ENCODE data around the gene SFT2D1.

The SFT2D1 gene

DNA sequence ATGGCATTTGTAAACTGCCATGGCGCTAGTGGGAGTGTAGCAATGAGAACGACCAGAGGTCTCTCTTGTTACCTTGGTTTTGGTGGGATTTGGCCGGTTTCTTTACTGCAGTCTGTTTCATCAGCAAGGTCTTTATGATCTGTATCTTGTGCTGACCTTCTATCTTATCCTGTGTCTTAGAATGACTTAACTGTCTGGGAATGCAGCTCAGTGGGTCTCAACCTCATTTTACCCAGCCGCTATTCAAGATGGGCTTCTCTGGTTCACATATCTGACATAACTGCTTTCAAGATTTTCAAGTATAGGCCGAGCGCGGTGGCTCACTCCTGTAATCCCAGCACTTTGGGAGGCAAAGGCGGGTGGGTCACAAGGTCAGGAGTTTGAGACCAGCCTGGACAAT lies 1.9 kb upstream of the SFT2D1 start:
- no peak for DNase-seq (ENCODE audit: low read depth, low spot score)
- TF ChIP-seq EZH2 (IDR thresholded peaks at IDR 0.05) (no peak), FOXP2 (optimal IDR thresholded peaks at IDR 0.05; ENCODE audit: control extremely low read depth, extremely low read length, insufficient read depth) (no peak), POLR2AphosphoS5 (IDR thresholded peaks at IDR 0.05; ENCODE audit: borderline replicate concordance, low read depth, low read length) (no peak)
- no peak overlapping the region for H3K27ac ChIP-seq

DNA sequence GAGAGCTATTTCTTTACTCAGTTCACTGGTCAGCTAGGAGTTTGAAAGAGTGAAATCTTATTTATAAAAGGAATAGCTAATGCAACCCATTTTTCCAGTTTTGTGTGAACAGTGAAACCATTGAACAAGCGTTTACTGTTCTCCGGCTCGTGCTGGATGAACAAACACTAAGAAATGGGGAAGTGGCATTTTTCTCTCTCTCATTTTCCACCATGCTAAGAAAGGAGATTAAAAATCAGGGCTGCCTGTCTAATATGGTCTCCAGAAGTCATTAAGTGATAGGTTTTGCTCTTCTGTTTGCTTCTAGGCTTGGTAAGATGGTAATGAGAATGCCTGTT lies 774 bp upstream of the SFT2D1 start:
- TF ChIP-seq EZH2 (IDR thresholded peaks at IDR 0.05) (no peak), POLR2AphosphoS5 (IDR thresholded peaks at IDR 0.05; ENCODE audit: borderline replicate concordance, low read depth, low read length) (no peak), FOXP2 (optimal IDR thresholded peaks at IDR 0.05; ENCODE audit: control extremely low read depth, extremely low read length, insufficient read depth) (no peak)
- Histone ChIP-seq H3K9me3 (ENCODE audit: low read depth, low read length) (no peaks in the 10 kb centered on the region), H3K9ac (ENCODE audit: insufficient read length) (peak overlapping the region; percentile 93), H3K36me3 (ENCODE audit: insufficient read depth, low read length) (no peaks in the 10 kb centered on the region; the same call in none of the 2 replicates), H3K4me3 (peak overlapping the region; percentile 98), H3K27ac (no peak overlapping the region; the same call in 1 of the 2 replicates)
- no peak for DNase-seq (ENCODE audit: low read depth, low spot score)

More for the DNA sequence above, 1.9 kb upstream of the SFT2D1 start:
- H3K9ac ChIP-seq (ENCODE audit: insufficient read length) = no peak overlapping the region
- no peak overlapping the region for H3K4me3 ChIP-seq
- H3K9me3 ChIP-seq (ENCODE audit: low read depth, low read length) = no peaks in the 10 kb centered on the region
- H3K36me3 ChIP-seq (ENCODE audit: insufficient read depth, low read length) = no peaks in the 10 kb centered on the region; the same call in 1 of the 2 replicates

DNA sequence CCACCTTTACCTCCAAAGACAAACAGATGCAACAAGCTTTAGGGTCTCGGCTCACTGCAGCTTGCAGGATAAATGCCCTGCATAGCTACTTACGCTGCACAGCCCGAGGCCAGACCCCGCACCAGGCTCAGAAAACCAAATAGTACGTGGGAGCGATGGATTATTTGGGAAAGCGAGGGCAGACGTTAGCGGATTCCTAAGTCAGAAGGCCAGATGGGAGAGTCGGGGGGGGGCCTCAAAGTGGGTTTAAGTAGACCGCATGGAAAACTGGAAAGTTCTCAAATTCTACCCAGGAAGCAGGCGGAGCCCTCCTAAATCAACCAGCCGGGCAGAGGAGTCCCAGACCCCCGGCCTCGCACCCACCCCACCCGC lies 382 bp downstream of the SFT2D1 start:
- peak overlapping the region; percentile 98 for H3K4me3 ChIP-seq
- peak overlapping the region; percentile 93 for H3K9ac ChIP-seq (ENCODE audit: insufficient read length)
- TF ChIP-seq FOXP2 (optimal IDR thresholded peaks at IDR 0.05; ENCODE audit: control extremely low read depth, extremely low read length, insufficient read depth) (no peak), EZH2 (IDR thresholded peaks at IDR 0.05) (no peak), POLR2AphosphoS5 (IDR thresholded peaks at IDR 0.05; ENCODE audit: borderline replicate concordance, low read depth, low read length) (no peak)
- no peaks in the 10 kb centered on the region for H3K9me3 ChIP-seq (ENCODE audit: low read depth, low read length)
- peaks cover 10% of the 10 kb centered on the region for H3K36me3 ChIP-seq (ENCODE audit: insufficient read depth, low read length)
- H3K27ac ChIP-seq = peak overlapping the region; percentile 51
- DNase-seq (ENCODE audit: low read depth, low spot score) = no peak

DNA sequence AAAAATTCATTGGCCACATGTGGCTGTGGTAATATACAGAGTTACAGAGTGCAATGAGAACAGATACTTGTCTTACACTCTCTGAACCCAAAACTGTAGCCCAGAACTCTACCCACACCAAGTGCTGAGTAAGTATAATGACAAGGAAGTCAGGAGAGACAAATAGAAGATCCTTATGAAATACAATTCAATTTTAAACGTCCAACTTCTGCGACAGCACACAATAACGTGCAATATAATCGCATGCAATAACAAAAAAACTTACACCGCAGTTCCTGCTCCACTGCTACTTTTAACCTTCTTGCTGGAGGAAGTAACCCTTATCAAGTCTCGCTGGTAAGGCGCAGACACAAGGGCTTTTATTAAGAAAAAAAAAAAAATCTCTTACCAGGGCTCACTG lies 881 bp downstream of the SFT2D1 start:
- Histone ChIP-seq H3K9ac (ENCODE audit: insufficient read length) (peak overlapping the region; percentile 93), H3K36me3 (ENCODE audit: insufficient read depth, low read length) (peaks cover 12% of the 10 kb centered on the region), H3K9me3 (ENCODE audit: low read depth, low read length) (no peaks in the 10 kb centered on the region), H3K27ac (no peak overlapping the region), H3K4me3 (peak overlapping the region; percentile 98)
- DNase-seq (ENCODE audit: low read depth, low spot score) = no peak
- TF ChIP-seq EZH2 (IDR thresholded peaks at IDR 0.05) = no peak
- TF ChIP-seq FOXP2 (optimal IDR thresholded peaks at IDR 0.05; ENCODE audit: control extremely low read depth, extremely low read length, insufficient read depth) = no peak
- TF ChIP-seq POLR2AphosphoS5 (IDR thresholded peaks at IDR 0.05; ENCODE audit: borderline replicate concordance, low read depth, low read length) = no peak

DNA sequence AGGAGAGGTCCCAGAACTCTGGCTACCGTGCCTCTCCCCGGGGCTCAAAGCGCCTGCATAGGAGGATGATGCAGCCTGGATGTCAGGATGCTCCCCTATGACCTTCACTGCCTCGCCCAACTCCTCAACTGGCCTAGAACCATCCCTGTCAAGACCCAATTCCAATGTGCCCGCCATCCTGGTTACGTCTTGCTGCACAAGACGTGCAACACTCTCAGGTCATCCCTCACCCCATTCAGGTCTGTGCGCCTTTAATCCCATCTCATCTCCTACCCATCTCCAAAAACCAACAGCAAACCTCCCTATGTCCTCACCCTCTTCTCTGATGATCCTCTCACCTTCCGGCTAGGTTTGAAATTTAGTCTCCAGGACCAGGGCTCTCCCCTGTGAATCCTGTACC lies 3.5 kb downstream of the SFT2D1 start:
- H3K9ac ChIP-seq (ENCODE audit: insufficient read length) = no peak overlapping the region
- peaks cover 25% of the 10 kb centered on the region for H3K36me3 ChIP-seq (ENCODE audit: insufficient read depth, low read length)
- no peak overlapping the region for H3K4me3 ChIP-seq
- H3K27ac ChIP-seq = no peak overlapping the region
- no peaks in the 10 kb centered on the region for H3K9me3 ChIP-seq (ENCODE audit: low read depth, low read length)
- no peak for DNase-seq (ENCODE audit: low read depth, low spot score)
- TF ChIP-seq EZH2 (IDR thresholded peaks at IDR 0.05) (no peak), FOXP2 (optimal IDR thresholded peaks at IDR 0.05; ENCODE audit: control extremely low read depth, extremely low read length, insufficient read depth) (no peak), POLR2AphosphoS5 (IDR thresholded peaks at IDR 0.05; ENCODE audit: borderline replicate concordance, low read depth, low read length) (no peak)

DNA sequence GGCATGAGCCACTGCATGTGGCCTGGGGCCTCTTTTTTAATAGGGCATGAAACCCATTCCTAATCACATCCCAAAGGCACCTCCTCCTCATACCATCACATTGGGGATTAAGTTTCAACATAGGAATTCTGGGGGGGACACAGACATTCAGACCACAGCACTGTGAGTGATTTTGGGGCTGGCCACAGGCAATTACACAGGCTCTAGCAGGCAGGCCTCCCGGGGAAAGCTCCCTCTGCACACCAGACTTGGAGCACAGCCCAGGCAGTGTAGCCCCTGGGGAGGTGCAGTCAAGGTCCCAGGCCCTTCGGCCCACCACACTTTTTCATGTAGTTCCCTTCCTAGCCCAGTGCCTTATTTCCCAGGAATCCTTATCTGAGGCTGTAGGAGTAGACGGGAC lies 5.5 kb downstream of the SFT2D1 start:
- no peak for DNase-seq (ENCODE audit: low read depth, low spot score)
- H3K9me3 ChIP-seq (ENCODE audit: low read depth, low read length) = no peaks in the 10 kb centered on the region
- peaks cover 25% of the 10 kb centered on the region for H3K36me3 ChIP-seq (ENCODE audit: insufficient read depth, low read length)
- TF ChIP-seq EZH2 (IDR thresholded peaks at IDR 0.05) (no peak), POLR2AphosphoS5 (IDR thresholded peaks at IDR 0.05; ENCODE audit: borderline replicate concordance, low read depth, low read length) (no peak), FOXP2 (optimal IDR thresholded peaks at IDR 0.05; ENCODE audit: control extremely low read depth, extremely low read length, insufficient read depth) (no peak)
- no peak overlapping the region for H3K27ac ChIP-seq
- H3K4me3 ChIP-seq = no peak overlapping the region
- H3K9ac ChIP-seq (ENCODE audit: insufficient read length) = no peak overlapping the region

DNA sequence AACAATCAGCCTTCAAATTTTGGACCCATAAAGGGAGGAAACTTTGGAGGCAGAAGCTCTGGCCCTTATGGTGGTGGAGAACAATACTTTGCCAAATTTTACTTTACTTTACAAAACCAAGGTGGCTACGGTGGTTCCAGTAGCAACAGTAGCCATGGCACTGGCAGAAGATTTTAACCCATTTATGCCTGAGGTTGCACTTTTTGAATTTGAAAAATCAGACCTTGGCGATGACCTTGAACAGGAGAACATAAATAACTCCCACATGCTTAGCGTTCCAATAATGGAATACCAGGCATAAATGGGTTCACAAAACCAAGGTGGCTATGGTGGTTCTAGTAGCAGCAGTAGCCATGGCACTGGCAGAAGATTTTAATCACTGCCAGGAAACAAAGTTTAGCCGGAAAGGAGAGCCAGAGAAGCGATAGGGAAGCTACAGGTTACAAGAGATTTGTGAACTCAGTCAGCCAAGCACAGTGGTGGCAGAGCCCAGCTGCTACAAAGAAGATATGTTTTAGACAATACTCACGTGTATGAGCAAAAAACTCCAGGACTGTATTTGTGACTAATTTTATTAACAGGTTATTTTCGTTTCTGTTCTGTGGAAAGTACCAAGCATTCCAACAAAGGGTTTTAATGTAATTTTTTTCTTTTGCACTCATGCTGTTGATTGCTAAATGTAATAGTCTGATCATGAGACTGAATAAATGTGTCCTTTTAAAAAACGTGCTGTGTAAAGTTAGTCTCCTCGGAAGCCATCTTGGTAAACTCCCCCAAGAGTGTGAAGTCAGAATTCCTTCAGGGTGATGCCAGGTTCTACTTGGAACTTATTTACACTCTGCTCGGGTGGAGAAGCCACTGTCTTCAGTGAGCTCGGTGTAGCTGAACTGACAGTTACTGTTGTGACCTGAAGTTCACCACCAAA lies 6.7 kb downstream of the SFT2D1 start:
- Histone ChIP-seq H3K9me3 (ENCODE audit: low read depth, low read length) (no peaks in the 10 kb centered on the region), H3K9ac (ENCODE audit: insufficient read length) (no peak overlapping the region), H3K36me3 (ENCODE audit: insufficient read depth, low read length) (peaks cover 25% of the 10 kb centered on the region), H3K27ac (no peak overlapping the region), H3K4me3 (no peak overlapping the region)
- DNase-seq (ENCODE audit: low read depth, low spot score) = no peak
- no peak for TF ChIP-seq EZH2 (IDR thresholded peaks at IDR 0.05)
- no peak for TF ChIP-seq FOXP2 (optimal IDR thresholded peaks at IDR 0.05; ENCODE audit: control extremely low read depth, extremely low read length, insufficient read depth)
- no peak for TF ChIP-seq POLR2AphosphoS5 (IDR thresholded peaks at IDR 0.05; ENCODE audit: borderline replicate concordance, low read depth, low read length)

DNA sequence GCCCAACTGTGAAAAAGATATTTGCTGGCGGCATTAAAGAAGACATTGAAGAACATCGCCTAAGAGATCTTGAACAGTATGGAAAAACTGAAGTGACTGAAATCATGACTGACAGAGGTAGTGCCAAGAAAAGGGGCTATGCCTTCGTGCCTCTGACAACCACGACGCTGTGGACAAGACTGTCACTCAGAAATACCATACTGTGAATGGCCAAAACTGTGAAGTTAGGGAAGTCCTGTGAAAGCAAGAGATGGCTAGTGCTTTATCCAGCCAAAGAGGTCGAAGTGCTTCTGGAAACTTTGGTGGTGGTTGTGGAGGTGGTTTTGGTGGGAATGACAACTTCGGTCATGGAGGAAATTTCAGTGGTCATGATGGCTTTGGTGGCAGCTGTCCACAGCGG lies 7.5 kb downstream of the SFT2D1 start:
- TF ChIP-seq FOXP2 (optimal IDR thresholded peaks at IDR 0.05; ENCODE audit: control extremely low read depth, extremely low read length, insufficient read depth) (no peak), POLR2AphosphoS5 (IDR thresholded peaks at IDR 0.05; ENCODE audit: borderline replicate concordance, low read depth, low read length) (no peak)
- H3K36me3 ChIP-seq (ENCODE audit: insufficient read depth, low read length) = peaks cover 25% of the 10 kb centered on the region
- H3K9me3 ChIP-seq (ENCODE audit: low read depth, low read length) = no peaks in the 10 kb centered on the region
- no peak overlapping the region for H3K4me3 ChIP-seq
- H3K9ac ChIP-seq (ENCODE audit: insufficient read length) = no peak overlapping the region
- no peak overlapping the region for H3K27ac ChIP-seq
- no peak for DNase-seq (ENCODE audit: low read depth, low spot score)
